Activated T-cell treated with anti-CD3 and anti-CD28 coated beads, Interleukin-2, amount 50 U/mL, for 4 hours (primary cell): ENCODE measurements around the gene ELL2. TPM values are rescaled to one million over a fixed set of nuclear protein-coding genes. Genes with fewer than 3 reads are reported as not detected.
A peak's percentile ranks its signal among the peaks of the same experiment; 100 is the strongest.
"Not testable (repeated sequence)": the region's sequence is repeated elsewhere in the genome, so short reads cannot be mapped to it uniquely, and the experiment has no call there.

Source experiments
- ATAC-seq, 2 donors: fragments of 200-7000 bp; cut with Tn5 transposase; one replicate each; pipeline ENCODE4 v1.10.0; 2021
- DNase-seq: peaks from one replicate; pipeline ENCODE4 v3.0.0-alpha.2; 2020
- H3K27me3 Mint-ChIP-seq: one replicate; pipeline ENCODE4 v1.8.0; 2021; ENCODE audit warnings: low read depth, mixed read lengths
- H3K36me3 Mint-ChIP-seq: one replicate; pipeline ENCODE4 v1.8.0; 2022; ENCODE audit warnings: mixed read lengths; ENCODE audit not compliant: insufficient read depth
- H3K4me1 Mint-ChIP-seq: one replicate; pipeline ENCODE4 v1.8.0; 2021; ENCODE audit warnings: low read depth, mixed read lengths
- H3K4me3 Mint-ChIP-seq: one replicate; pipeline ENCODE4 v1.8.0; 2021; ENCODE audit warnings: mild to moderate bottlenecking, moderate library complexity, mixed read lengths
- H3K9me3 Mint-ChIP-seq: one replicate; pipeline ENCODE4 v1.8.0; 2021; ENCODE audit warnings: mixed read lengths
- total RNA-seq, 3 donors: library from RNA; stranded (reverse); gene quantifications; one replicate each; pipeline ENCODE4 v1.2.1, GENCODE V29; 2021

The ELL2 gene
- total RNA-seq, 3 donors from 2014 or later: 69.7 to 103 (median 87.0) TPM

GRCh38 chr5:95938347-95938746, 23.3 kb downstream of the ELL2 start:
- no peaks in the 10 kb centered on the region for H3K9me3 Mint-ChIP-seq
- no peak for ATAC-seq
- H3K27me3 Mint-ChIP-seq: no peaks in the 10 kb centered on the region
- peaks cover 30% of the 10 kb centered on the region for H3K36me3 Mint-ChIP-seq
- DNase-seq: no peak
- H3K4me3 Mint-ChIP-seq: no peak overlapping the region
- peaks cover 14% of the 10 kb centered on the region for H3K4me1 Mint-ChIP-seq

GRCh38 chr5:95937607-95938152, 24.0 kb downstream of the ELL2 start:
- Mint-ChIP-seq H3K9me3 (no peaks in the 10 kb centered on the region), H3K27me3 (no peaks in the 10 kb centered on the region), H3K4me3 (no peak overlapping the region), H3K36me3 (peaks cover 30% of the 10 kb centered on the region), H3K4me1 (peaks cover 18% of the 10 kb centered on the region)
- no peak for ATAC-seq
- no peak for DNase-seq

GRCh38 chr5:95936812-95937397, 24.7 kb downstream of the ELL2 start:
- Mint-ChIP-seq H3K4me1 (peaks cover 20% of the 10 kb centered on the region), H3K9me3 (no peaks in the 10 kb centered on the region), H3K4me3 (no peak overlapping the region), H3K36me3 (peaks cover 30% of the 10 kb centered on the region), H3K27me3 (no peaks in the 10 kb centered on the region)
- no peak for DNase-seq
- ATAC-seq: no peak

- peaks cover 20% of the 10 kb centered on the region for H3K4me1 Mint-ChIP-seq
- H3K9me3 Mint-ChIP-seq: no peaks in the 10 kb centered on the region
- no peak for ATAC-seq
- H3K36me3 Mint-ChIP-seq: peaks cover 29% of the 10 kb centered on the region
- H3K4me3 Mint-ChIP-seq: no peak overlapping the region
- H3K27me3 Mint-ChIP-seq: no peaks in the 10 kb centered on the region
- no peak for DNase-seq
Measured at GRCh38 chr5:95935553-95936100, 26.0 kb downstream of the ELL2 start.

- no peaks in the 10 kb centered on the region for H3K27me3 Mint-ChIP-seq
- DNase-seq (no peak), ATAC-seq (peak in 1 of 2 donors; percentile 30)
- H3K4me3 Mint-ChIP-seq: no peak overlapping the region
- H3K4me1 Mint-ChIP-seq: peaks cover 20% of the 10 kb centered on the region
- H3K9me3 Mint-ChIP-seq: no peaks in the 10 kb centered on the region
- H3K36me3 Mint-ChIP-seq: peaks cover 28% of the 10 kb centered on the region
Measured at GRCh38 chr5:95934207-95934804, 27.3 kb downstream of the ELL2 start.

GRCh38 chr5:95932941-95933340, 28.7 kb downstream of the ELL2 start:
- ATAC-seq (no peak), DNase-seq (no peak)
- Mint-ChIP-seq H3K36me3 (peaks cover 25% of the 10 kb centered on the region), H3K27me3 (no peaks in the 10 kb centered on the region), H3K4me3 (no peak overlapping the region), H3K4me1 (peaks cover 29% of the 10 kb centered on the region), H3K9me3 (no peaks in the 10 kb centered on the region)

GRCh38 chr5:95931079-95931833, 30.4 kb downstream of the ELL2 start:
- ATAC-seq (no peak), DNase-seq (no peak)
- Mint-ChIP-seq H3K4me1 (peaks cover 32% of the 10 kb centered on the region), H3K4me3 (no peak overlapping the region), H3K27me3 (no peaks in the 10 kb centered on the region), H3K9me3 (no peaks in the 10 kb centered on the region), H3K36me3 (peaks cover 17% of the 10 kb centered on the region)

- H3K36me3 Mint-ChIP-seq: peaks cover 11% of the 10 kb centered on the region
- H3K27me3 Mint-ChIP-seq: no peaks in the 10 kb centered on the region
- no peak overlapping the region for H3K4me3 Mint-ChIP-seq
- no peaks in the 10 kb centered on the region for H3K9me3 Mint-ChIP-seq
- peaks cover 33% of the 10 kb centered on the region for H3K4me1 Mint-ChIP-seq
- ATAC-seq (no peak), DNase-seq (no peak)
Measured at GRCh38 chr5:95930141-95930930, 31.3 kb downstream of the ELL2 start.

- H3K27me3 Mint-ChIP-seq: no peaks in the 10 kb centered on the region
- H3K4me3 Mint-ChIP-seq: no peak overlapping the region
- peaks cover 23% of the 10 kb centered on the region for H3K4me1 Mint-ChIP-seq
- ATAC-seq: no peak
- H3K9me3 Mint-ChIP-seq: no peaks in the 10 kb centered on the region
- H3K36me3 Mint-ChIP-seq: peaks cover 11% of the 10 kb centered on the region
- no peak for DNase-seq
Measured at GRCh38 chr5:95928724-95929253, 32.9 kb downstream of the ELL2 start.

GRCh38 chr5:95927927-95928723, 33.5 kb downstream of the ELL2 start:
- Mint-ChIP-seq H3K4me1 (peaks cover 20% of the 10 kb centered on the region), H3K4me3 (no peak overlapping the region), H3K9me3 (no peaks in the 10 kb centered on the region), H3K36me3 (peaks cover 16% of the 10 kb centered on the region), H3K27me3 (no peaks in the 10 kb centered on the region)
- DNase-seq: no peak
- ATAC-seq: peak; percentile 65 to 80

- Mint-ChIP-seq H3K36me3 (peaks cover 17% of the 10 kb centered on the region), H3K4me1 (peaks cover 15% of the 10 kb centered on the region)
- H3K27me3 Mint-ChIP-seq, DNase-seq, ATAC-seq, H3K9me3 Mint-ChIP-seq, H3K4me3 Mint-ChIP-seq: not testable (repeated sequence)
Measured at GRCh38 chr5:95927300-95927699, 34.4 kb downstream of the ELL2 start.

GRCh38 chr5:95925939-95926338, 35.7 kb downstream of the ELL2 start:
- Mint-ChIP-seq H3K36me3 (peaks cover 14% of the 10 kb centered on the region), H3K4me1 (peaks cover 15% of the 10 kb centered on the region), H3K9me3 (no peaks in the 10 kb centered on the region), H3K27me3 (no peaks in the 10 kb centered on the region), H3K4me3 (no peak overlapping the region)
- no peak for DNase-seq
- ATAC-seq: no peak

GRCh38 chr5:95925378-95925744, 36.3 kb downstream of the ELL2 start:
- DNase-seq: no peak
- Mint-ChIP-seq H3K4me3 (no peak overlapping the region), H3K36me3 (peaks cover 12% of the 10 kb centered on the region), H3K9me3 (no peaks in the 10 kb centered on the region), H3K27me3 (no peaks in the 10 kb centered on the region), H3K4me1 (peaks cover 15% of the 10 kb centered on the region)
- ATAC-seq: no peak
